Thyroid gland (tissue), 4 donors: ENCODE results near the gene CUEDC1.

ENCODE experiments used
- CTCF ChIP-seq, 6 experiments: fragments of 200-600 bp in 3 of 6; fragments of 450-650 bp in 3 of 6; sonication (generic) in 3 of 6; IDR thresholded peaks; one replicate each; pipeline ENCODE4 v1.5.1; 2016 to 2019; ENCODE audit warnings: antibody characterized with exemption in 6 of 6, mild to moderate bottlenecking in 2 of 6, inconsistent platforms in 1 of 6, moderate library complexity in 1 of 6
- POLR2A ChIP-seq, 2 donors: fragments of 450-650 bp; IDR thresholded peaks; one replicate each; pipeline ENCODE4 v1.6.1; 2017; ENCODE audit warnings: antibody characterized with exemption in 2 of 2, mild to moderate bottlenecking in 2 of 2, moderate library complexity in 1 of 2

- TF ChIP-seq CTCF (IDR thresholded peaks at IDR 0.05): no peak
- no peak for TF ChIP-seq POLR2A (IDR thresholded peaks at IDR 0.05)
These were observed 15.5 kb upstream of the CUEDC1 start for GRCh38 chr17:57970710-57971109.
